ENCODE results near the gene GUSB.

DNA sequence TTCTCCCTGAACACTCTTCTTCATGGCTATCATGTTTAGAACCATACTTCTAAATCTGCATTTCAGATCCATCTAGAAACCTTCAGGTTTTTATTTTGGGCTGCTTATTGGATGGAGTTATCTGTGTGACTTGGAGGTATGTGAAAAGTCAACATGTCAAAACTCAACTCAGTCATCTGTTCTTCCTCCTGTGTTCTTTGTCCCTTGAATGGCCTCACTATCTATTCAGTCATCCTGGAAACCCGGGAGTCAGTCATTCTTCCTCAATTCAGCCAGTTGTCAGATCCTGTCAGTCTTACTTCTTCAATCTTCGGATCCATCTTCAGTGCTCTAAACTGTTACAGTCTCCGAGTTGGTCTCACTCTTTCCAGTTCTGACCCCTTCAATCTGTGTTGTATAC is 57.0 kb downstream of the GUSB start:
- TF ChIP-seq, protein P1, sequence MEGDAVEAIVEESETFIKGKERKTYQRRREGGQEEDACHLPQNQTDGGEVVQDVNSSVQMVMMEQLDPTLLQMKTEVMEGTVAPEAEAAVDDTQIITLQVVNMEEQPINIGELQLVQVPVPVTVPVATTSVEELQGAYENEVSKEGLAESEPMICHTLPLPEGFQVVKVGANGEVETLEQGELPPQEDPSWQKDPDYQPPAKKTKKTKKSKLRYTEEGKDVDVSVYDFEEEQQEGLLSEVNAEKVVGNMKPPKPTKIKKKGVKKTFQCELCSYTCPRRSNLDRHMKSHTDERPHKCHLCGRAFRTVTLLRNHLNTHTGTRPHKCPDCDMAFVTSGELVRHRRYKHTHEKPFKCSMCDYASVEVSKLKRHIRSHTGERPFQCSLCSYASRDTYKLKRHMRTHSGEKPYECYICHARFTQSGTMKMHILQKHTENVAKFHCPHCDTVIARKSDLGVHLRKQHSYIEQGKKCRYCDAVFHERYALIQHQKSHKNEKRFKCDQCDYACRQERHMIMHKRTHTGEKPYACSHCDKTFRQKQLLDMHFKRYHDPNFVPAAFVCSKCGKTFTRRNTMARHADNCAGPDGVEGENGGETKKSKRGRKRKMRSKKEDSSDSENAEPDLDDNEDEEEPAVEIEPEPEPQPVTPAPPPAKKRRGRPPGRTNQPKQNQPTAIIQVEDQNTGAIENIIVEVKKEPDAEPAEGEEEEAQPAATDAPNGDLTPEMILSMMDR (conservative IDR thresholded peaks at IDR 0.05; ENCODE audit: low read depth, low read length), result no peak
- TF ChIP-seq BHLHE40 (IDR thresholded peaks at IDR 0.05; ENCODE audit: low read depth, low read length), result no peak
- TF ChIP-seq MXI1 (IDR thresholded peaks at IDR 0.05; ENCODE audit: borderline replicate concordance, low read depth, low read length), result no peak
- TF ChIP-seq, protein P2, sequence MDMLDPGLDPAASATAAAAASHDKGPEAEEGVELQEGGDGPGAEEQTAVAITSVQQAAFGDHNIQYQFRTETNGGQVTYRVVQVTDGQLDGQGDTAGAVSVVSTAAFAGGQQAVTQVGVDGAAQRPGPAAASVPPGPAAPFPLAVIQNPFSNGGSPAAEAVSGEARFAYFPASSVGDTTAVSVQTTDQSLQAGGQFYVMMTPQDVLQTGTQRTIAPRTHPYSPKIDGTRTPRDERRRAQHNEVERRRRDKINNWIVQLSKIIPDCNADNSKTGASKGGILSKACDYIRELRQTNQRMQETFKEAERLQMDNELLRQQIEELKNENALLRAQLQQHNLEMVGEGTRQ (IDR thresholded peaks at IDR 0.05; ENCODE audit: low read depth, low read length), result no peak
- TF ChIP-seq RFX5 (IDR thresholded peaks at IDR 0.05; ENCODE audit: low read depth, low read length), result no peak
- TF ChIP-seq POLR2A (IDR thresholded peaks at IDR 0.05; ENCODE audit: low read depth, low read length), result no peak

All from IMR-90 (cell line).